Measurements from ENCODE around the gene SLC8A1. TPM values are rescaled to one million over a fixed set of nuclear protein-coding genes. Genes with fewer than 3 reads are reported as not detected.

The SLC8A1 gene
- total and polyA plus RNA-seq, 2 of the 13 experiments (the other 11 are each of a cell fraction or from before 2014, with no cell fraction given), result not detected

DNA sequence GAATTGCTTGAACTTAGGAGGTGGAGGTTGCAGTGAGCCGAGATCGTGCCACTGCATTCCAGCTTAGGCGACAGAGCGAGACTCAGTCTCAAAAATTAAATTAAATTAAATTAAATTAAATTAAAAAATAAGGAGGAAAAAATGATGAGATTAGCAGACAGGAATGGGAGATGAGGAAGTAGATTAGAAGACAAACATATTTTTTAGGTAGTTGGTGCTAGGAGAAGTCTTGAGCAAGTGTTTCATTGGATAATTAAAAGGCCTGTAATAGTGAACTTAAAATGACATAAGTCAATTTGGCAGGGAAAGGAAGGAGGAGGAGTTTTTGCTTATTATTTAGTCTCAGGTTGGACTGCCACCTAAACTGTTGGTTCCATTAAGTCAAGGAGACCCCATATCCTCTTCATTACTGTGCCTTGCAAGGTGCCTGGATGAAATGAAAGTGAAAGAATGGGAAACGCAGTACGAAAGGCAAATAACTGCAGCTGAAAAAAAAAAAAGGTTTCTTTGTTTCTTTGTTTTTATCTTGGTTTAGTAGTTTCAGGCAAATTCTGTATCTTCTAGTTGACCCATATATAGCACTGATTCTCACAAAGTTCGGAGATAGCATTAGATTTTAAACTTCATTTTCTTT is 162.0 kb downstream of the SLC8A1 start (continued):
- TF ChIP-seq, protein P1, sequence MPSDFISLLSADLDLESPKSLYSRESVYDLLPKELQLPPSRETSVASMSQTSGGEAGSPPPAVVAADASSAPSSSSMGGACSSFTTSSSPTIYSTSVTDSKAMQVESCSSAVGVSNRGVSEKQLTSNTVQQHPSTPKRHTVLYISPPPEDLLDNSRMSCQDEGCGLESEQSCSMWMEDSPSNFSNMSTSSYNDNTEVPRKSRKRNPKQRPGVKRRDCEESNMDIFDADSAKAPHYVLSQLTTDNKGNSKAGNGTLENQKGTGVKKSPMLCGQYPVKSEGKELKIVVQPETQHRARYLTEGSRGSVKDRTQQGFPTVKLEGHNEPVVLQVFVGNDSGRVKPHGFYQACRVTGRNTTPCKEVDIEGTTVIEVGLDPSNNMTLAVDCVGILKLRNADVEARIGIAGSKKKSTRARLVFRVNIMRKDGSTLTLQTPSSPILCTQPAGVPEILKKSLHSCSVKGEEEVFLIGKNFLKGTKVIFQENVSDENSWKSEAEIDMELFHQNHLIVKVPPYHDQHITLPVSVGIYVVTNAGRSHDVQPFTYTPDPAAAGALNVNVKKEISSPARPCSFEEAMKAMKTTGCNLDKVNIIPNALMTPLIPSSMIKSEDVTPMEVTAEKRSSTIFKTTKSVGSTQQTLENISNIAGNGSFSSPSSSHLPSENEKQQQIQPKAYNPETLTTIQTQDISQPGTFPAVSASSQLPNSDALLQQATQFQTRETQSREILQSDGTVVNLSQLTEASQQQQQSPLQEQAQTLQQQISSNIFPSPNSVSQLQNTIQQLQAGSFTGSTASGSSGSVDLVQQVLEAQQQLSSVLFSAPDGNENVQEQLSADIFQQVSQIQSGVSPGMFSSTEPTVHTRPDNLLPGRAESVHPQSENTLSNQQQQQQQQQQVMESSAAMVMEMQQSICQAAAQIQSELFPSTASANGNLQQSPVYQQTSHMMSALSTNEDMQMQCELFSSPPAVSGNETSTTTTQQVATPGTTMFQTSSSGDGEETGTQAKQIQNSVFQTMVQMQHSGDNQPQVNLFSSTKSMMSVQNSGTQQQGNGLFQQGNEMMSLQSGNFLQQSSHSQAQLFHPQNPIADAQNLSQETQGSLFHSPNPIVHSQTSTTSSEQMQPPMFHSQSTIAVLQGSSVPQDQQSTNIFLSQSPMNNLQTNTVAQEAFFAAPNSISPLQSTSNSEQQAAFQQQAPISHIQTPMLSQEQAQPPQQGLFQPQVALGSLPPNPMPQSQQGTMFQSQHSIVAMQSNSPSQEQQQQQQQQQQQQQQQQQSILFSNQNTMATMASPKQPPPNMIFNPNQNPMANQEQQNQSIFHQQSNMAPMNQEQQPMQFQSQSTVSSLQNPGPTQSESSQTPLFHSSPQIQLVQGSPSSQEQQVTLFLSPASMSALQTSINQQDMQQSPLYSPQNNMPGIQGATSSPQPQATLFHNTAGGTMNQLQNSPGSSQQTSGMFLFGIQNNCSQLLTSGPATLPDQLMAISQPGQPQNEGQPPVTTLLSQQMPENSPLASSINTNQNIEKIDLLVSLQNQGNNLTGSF (CRISPR knock-in tag; IDR thresholded peaks at IDR 0.05), result no peak
- no peak for TF ChIP-seq ZNF549 (CRISPR knock-in tag; IDR thresholded peaks at IDR 0.05)
- TF ChIP-seq CENPT (CRISPR knock-in tag; IDR thresholded peaks at IDR 0.05; ENCODE audit: low read depth), result no peak
- TF ChIP-seq SIX4 (CRISPR knock-in tag; IDR thresholded peaks at IDR 0.05), result no peak
- TF ChIP-seq TGIF2 (CRISPR knock-in tag; IDR thresholded peaks at IDR 0.05), result no peak

DNA sequence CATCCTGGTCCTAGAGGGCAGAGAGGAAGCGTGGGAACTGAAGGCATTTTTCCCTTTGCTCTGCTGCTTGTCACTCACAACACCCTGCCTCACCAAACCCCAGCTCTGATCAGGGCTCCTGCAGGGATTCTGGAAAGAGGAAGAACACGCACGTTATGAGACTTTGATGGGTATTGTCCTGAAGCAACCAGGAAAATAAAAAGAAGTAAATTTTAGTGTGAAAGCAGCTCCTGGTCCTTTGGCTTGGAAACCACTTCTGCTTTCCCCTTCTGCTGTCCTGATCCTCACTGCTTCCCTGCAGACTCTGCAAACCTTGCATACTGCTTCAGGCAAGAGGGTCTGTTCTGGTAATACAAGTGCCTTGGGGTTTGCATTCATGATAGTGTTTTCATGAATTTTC is 164.1 kb downstream of the SLC8A1 start:
- CTCF ChIA-PET (ENCODE audit: low intra/inter-chr PET ratio, low total read pairs), result no interaction called here
- POLR2A ChIA-PET, result no interaction called here
- no peak overlapping the region for H3K4me3 ChIP-seq (replicated peaks in 1 of 3; ENCODE audit: insufficient read depth in 1 of 3, low read depth in 2 of 3, low read length in 3 of 3)
- TF ChIP-seq TBP (CRISPR knock-in tag; IDR thresholded peaks at IDR 0.05) (no peak), NFYB (CRISPR knock-in tag; IDR thresholded peaks at IDR 0.05) (no peak), AGO1 (IDR thresholded peaks at IDR 0.05; ENCODE audit: low read depth, low read length, poor library complexity, severe bottlenecking) (no peak), NCOA1 (CRISPR knock-in tag; IDR thresholded peaks at IDR 0.05) (no peak)
- TF ChIP-seq, protein P2, sequence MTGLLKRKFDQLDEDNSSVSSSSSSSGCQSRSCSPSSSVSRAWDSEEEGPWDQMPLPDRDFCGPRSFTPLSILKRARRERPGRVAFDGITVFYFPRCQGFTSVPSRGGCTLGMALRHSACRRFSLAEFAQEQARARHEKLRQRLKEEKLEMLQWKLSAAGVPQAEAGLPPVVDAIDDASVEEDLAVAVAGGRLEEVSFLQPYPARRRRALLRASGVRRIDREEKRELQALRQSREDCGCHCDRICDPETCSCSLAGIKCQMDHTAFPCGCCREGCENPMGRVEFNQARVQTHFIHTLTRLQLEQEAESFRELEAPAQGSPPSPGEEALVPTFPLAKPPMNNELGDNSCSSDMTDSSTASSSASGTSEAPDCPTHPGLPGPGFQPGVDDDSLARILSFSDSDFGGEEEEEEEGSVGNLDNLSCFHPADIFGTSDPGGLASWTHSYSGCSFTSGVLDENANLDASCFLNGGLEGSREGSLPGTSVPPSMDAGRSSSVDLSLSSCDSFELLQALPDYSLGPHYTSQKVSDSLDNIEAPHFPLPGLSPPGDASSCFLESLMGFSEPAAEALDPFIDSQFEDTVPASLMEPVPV (CRISPR knock-in tag; IDR thresholded peaks at IDR 0.05), result no peak
- TF ChIP-seq, protein P3, sequence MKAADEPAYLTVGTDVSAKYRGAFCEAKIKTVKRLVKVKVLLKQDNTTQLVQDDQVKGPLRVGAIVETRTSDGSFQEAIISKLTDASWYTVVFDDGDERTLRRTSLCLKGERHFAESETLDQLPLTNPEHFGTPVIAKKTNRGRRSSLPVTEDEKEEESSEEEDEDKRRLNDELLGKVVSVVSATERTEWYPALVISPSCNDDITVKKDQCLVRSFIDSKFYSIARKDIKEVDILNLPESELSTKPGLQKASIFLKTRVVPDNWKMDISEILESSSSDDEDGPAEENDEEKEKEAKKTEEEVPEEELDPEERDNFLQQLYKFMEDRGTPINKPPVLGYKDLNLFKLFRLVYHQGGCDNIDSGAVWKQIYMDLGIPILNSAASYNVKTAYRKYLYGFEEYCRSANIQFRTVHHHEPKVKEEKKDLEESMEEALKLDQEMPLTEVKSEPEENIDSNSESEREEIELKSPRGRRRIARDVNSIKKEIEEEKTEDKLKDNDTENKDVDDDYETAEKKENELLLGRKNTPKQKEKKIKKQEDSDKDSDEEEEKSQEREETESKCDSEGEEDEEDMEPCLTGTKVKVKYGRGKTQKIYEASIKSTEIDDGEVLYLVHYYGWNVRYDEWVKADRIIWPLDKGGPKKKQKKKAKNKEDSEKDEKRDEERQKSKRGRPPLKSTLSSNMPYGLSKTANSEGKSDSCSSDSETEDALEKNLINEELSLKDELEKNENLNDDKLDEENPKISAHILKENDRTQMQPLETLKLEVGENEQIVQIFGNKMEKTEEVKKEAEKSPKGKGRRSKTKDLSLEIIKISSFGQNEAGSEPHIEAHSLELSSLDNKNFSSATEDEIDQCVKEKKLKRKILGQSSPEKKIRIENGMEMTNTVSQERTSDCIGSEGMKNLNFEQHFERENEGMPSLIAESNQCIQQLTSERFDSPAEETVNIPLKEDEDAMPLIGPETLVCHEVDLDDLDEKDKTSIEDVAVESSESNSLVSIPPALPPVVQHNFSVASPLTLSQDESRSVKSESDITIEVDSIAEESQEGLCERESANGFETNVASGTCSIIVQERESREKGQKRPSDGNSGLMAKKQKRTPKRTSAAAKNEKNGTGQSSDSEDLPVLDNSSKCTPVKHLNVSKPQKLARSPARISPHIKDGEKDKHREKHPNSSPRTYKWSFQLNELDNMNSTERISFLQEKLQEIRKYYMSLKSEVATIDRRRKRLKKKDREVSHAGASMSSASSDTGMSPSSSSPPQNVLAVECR (CRISPR knock-in tag; IDR thresholded peaks at IDR 0.05; ENCODE audit: borderline replicate concordance), result no peak
- H2AFZ ChIP-seq (ENCODE audit: low read length), result no peak overlapping the region
- no peak overlapping the region for H3K4me2 ChIP-seq (ENCODE audit: low read depth, low read length)
- no peaks in the 10 kb centered on the region for H3K9me3 ChIP-seq (ENCODE audit: low read length)
- WGBS (ENCODE audit: low lambda C conversion rate), result 0% methylated on average over 3 of the region's 3 CpGs
- ATAC-seq (no peak), FAIRE-seq (no peak), DNase-seq (ENCODE audit: low spot score) (no peak)
- no peaks in the 10 kb centered on the region for H3K27me3 ChIP-seq (ENCODE audit: control insufficient read depth in 1 of 2, insufficient read depth in 2 of 2, low read length in 2 of 2)
- no peaks in the 10 kb centered on the region for H3K79me2 ChIP-seq (ENCODE audit: insufficient read depth, low read length)
- in situ Hi-C loops (cut with HindIII; ENCODE audit: extremely low pct_ligation_motif_present, low pct_unique_long_range_greater_than_20kb) (no loop called here), intact Hi-C loops (cut with micrococcal nuclease; ENCODE audit: unreplicated experiment) (no loop called here)
- BruUV-seq (replicated peaks), result no TSS peak
- H3K9ac ChIP-seq (ENCODE audit: insufficient read depth, low read depth, low read length), result no peak overlapping the region
- no peaks in the 10 kb centered on the region for H3K4me1 ChIP-seq (ENCODE audit: insufficient read depth, low read length)
- no peaks in the 10 kb centered on the region for H3K36me3 ChIP-seq (replicated peaks in 1 of 2; ENCODE audit: control insufficient read depth in 1 of 2, insufficient read depth in 2 of 2, low read length in 2 of 2)
- no peaks in the 10 kb centered on the region for H4K20me1 ChIP-seq (ENCODE audit: insufficient read depth, low read length)
- no peak overlapping the region for H3K27ac ChIP-seq (ENCODE audit: extremely low read length, insufficient read depth, low read length)
